HS-27A (cell line): Measurements from ENCODE around the gene NKAPD1.
"Not testable (repeated sequence)": the region's sequence is repeated elsewhere in the genome, so short reads cannot be mapped to it uniquely, and the experiment has no call there.

Experiments
- DNase-seq: peaks from one replicate; pipeline ENCODE4 v3.0.0-alpha.2; 2012; ENCODE audit warnings: low read depth, missing footprints

Gene NKAPD1, protein sequence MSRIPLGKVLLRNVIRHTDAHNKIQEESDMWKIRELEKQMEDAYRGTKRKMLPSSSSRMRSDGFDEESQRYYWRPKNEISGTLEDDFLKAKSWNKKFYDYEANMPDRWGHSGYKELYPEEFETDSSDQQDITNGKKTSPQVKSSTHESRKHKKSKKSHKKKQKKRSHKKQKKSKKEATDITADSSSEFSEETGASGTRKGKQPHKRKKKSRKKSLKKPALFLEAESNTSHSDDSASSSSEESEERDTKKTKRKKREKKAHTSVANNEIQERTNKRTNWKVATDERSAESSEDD

GRCh38 chr11:112073941-112074811 lies at the start of gene NKAPD1, which contains the start of gene PIH1D2:
Gene NKAPD1, plus strand, starts transcription at chr11:112074299. Its CDS starts 1,276 bp downstream, at chr11:112075575.
Gene PIH1D2, minus strand, starts transcription at chr11:112074017. Its CDS starts 843 bp downstream, at chr11:112073174.
- DNase-seq: peak; percentile 69

DNA sequence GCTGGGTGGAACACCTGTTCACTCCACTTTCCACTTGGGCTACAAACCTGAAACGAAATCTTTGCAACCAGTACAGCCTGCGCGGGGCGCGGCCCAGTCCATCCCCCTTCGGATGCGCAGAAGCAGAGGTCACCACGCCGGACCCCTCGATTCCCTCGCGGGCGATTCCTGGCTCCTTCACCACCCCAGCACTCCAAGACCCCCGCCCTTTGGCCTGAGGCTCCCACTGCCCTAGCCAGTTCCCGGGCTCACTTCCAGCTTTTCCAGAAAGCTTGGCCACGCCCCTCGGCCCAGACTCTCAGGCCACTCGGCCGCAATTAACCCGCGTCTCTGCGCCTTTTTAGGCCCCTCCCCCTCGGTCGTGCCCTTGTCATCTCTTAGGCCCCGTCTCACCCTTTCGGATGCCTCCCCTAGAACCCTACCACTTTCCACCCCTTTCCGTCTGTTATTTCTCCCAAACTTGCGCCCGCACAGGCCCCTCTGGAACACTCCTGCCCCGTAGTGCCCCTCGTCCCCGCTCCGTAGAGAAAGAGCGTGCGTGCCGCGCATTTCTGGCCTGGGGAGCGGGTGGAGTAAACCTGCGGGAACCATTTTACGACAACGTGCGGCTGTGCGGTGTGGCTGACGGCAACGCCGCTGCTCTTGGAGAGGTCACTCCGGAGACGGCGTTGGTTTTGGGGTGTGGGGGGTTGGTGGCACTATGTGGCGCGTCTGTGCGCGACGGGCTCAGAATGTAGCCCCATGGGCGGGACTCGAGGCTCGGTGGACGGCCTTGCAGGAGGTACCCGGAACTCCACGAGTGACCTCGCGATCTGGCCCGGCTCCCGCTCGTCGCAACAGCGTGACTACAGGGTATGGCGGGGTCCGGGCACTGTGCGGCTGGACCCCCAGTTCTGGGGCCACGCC lies 49.1 kb upstream of the NKAPD1 start, which contains the start of gene DLAT:
Gene DLAT (plus strand): TSS at position 636 of the 906 bp plus-strand sequence. CDS start 65 bp downstream, at position 701.
- DNase-seq: peak; percentile 51

- no peak for DNase-seq
These were observed 48.4 kb upstream of the NKAPD1 start for GRCh38 chr11:112025707-112026106.

DNA sequence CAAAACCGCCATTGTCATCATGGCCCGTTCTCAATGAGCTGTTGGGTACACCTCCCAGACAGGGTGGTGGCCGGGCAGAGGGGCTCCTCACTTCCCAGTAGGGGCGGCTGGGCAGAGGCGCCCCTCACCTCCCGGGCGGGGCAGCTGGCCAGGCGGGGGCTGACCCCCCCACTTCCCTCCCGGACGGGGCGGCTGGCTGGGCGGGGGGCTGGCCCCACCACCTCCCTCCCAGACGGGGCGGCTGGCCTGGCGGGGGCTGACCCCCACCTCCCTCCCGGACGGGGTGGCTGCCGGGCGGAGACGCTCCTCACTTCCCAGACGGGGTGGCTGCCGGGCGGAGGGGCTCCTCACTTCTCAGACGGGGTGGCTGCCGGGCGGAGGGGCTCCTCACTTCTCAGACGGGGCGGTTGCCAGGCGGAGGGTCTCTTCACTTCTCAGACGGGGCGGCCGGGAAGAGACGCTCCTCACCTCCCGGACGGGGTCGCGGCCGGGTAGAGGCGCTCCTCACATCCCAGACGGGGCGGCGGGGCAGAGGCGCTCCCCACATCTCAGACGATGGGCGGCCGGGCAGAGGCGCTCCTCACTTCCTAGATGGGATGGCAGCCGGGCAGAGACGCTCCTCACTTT lies 47.2 kb upstream of the NKAPD1 start:
- DNase-seq: not testable (repeated sequence)

GRCh38 chr11:112029460-112029859 lies 44.6 kb upstream of the NKAPD1 start:
- no peak for DNase-seq

DNA sequence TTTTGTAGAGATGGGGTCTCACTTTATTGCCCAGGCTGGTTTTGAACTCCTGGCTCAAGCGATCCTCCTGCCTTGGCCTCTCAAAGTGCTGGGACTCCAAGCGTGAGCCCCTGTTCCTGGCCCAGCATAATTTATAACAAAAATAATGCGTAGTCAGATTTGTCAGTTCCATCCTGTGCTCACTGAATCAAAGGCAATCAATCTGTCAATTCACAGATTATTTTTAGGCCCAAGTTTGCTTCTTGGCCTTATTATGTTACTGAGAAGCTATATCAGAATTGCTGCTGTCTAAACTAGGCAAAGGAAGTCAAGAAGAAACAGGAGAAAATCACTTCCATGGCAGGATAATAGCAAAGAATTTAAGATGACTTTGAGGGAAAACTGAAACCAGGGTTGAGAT lies 40.2 kb upstream of the NKAPD1 start:
- no peak for DNase-seq

- no peak for DNase-seq
These were observed 36.6 kb upstream of the NKAPD1 start for GRCh38 chr11:112037527-112037926.

DNA sequence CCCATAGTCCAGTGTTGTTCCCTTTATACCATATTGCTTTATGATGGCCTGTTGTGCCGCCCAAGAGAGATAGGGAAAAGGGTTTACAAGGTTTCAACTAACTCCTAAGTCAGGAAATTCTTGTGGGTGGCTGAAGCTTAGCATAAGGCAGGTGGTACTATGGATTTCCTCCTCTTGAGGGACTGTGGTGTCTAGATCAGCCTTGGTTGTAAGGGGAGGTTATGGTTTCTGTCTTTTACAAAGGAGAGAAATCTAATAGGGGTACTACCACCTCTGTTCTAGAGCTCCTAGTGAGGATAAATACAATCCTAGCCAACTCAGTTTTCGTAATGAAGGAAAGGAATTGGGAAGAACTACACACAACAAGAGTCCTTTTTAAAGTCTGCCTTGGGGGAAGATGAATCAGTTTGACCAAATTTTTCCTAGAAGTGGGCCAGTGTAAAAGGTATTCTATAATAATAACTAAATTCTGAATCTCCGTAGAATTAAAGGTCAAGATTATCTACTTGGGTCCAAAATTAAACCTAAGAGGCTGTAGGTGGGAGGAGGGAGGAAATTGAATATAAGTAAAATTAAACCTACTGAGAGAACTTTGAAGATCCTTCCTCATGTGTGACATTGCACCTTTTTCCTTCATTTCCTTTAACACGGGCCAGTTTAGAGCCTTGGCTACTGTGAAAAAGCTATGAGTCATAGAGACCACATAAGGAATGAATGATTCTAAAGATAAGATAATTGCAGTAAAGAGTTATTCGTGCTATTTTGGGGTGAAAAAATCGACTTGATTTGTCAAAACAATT lies 31.7 kb upstream of the NKAPD1 start:
- no peak for DNase-seq

- DNase-seq: no peak
These were observed 31.2 kb upstream of the NKAPD1 start for GRCh38 chr11:112042961-112043304.

DNA sequence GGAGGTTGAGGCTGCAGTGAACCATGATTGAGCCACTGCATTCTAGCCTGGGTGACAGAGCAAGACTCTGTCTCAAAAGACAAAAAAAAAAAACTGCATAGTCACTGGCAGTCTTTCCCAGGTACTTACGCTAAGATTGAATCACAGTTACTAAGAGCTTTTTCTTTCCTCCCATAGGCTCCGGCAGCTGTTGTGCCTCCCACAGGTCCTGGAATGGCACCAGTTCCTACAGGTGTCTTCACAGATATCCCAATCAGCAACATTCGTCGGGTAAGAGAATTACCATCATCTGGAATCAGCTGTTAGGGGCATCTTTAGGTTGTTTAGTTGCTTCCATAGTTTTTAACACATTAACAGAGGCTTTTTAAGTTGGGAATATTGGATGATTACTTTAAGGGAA lies 29.1 kb upstream of the NKAPD1 start:
- no peak for DNase-seq

DNA sequence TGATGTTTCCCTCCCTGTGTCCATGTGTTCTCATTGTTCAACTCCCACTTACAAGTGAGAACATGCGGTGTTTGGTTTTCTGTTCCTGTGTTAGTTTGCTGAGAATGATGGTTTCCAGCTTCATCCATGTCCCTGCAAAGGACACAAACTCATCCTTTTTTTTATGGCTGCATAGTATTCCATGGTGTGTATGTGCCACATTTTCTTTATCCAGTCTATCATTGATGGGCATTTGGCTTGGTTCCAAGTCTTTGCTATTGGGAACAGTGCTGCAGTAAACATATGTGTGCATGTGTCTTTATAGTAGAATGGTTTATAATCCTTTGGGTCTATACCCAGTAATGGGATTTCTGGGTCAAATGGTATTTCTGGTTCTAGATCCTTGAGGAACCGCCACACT lies 27.5 kb upstream of the NKAPD1 start:
- not testable (repeated sequence) for DNase-seq

GRCh38 chr11:112048256-112048655 lies 25.8 kb upstream of the NKAPD1 start:
- not testable (repeated sequence) for DNase-seq

DNA sequence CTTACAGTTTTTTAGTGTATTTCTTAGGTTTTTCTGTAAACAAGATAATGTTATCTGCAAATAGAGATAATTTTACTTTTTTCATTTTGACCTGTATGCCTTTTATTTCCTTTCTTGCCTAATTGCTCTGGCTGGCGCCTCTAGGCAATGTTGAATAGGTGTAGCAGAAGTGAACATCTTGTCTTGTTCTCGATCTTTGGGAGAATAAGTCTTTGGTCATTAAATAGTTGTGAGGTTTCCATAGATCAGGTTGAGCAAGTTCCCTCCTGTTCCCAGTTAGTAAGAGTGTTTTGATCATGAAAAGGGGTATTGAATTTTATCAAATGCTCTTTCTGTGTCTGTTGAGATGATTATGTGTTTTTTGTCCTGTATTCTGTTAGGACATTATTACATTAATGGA lies 24.3 kb upstream of the NKAPD1 start:
- no peak for DNase-seq

DNA sequence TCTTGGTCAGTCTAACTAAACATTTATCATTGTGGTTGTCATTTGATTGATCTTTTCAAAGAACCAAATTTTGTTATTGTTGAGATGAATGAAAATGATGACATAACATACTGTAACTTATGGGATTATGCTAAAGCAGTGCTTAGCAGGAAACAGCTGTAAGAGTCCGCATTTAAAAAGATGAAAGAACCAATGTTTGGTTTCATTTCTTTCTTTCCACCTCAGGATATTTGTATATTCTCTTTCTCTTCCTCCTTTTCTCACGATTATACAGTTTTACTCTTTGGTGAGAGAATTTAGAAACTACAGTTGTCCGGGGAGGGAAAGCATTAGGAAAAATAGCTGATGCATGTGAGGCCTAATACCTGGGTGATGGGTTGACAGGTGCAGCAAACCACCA lies 23.4 kb upstream of the NKAPD1 start:
- no peak for DNase-seq

DNA sequence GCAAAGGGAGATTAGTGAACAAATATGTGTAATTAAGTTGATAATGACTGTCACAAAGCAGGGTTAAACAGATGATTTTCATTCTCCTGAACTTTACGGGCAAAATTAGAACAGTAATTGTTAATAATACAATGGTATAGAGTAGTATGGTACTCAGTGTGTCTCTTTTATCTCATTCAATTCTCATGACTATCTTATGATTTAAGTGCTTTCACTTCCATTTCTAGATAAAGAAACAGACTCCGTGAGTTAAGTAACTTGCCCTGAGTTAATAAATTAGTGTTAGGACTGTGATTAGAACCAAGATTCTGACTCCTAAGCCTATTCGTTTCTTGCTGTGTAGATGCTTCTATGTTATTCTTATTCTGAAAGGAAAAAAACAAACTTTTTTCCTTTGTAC lies 22.3 kb upstream of the NKAPD1 start:
- no peak for DNase-seq

DNA sequence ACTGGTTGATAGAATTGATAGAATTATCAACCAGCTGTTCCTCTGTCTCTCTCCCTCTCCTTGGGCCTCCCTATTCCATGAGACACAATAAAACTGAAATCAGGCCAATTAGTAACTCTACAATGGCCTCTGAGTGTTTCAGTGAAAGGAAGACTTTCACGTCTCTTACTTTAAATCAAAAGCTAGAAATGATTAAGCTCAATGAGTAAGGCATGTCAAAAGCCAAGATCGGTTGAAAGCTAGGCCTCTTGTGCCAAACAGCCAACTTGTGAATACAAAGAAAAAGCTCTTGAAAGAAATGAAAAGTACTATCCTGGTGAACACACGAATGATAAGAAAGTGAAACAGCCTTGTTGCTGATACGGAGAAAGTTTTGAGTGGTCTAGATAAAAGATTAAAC lies 16.9 kb upstream of the NKAPD1 start:
- no peak for DNase-seq

DNA sequence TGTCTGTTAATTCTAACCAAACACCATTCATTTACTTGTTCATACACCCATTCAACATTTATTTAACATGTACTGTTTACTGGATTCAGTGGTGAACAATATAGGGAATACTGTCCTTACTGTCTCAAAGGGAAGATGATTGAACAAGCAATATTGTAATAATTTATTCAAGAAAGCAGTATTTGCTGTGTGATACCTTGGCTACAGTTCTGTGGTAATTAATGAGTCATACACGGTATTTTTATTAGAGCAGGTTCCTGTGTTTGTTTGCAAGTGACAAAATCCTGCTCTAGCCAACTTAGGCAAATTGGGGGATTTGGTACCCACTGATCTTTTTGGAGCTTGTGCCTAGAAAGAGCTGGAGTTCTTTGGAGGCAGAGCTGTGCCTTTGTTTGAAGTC lies 16.0 kb upstream of the NKAPD1 start:
- no peak for DNase-seq

DNA sequence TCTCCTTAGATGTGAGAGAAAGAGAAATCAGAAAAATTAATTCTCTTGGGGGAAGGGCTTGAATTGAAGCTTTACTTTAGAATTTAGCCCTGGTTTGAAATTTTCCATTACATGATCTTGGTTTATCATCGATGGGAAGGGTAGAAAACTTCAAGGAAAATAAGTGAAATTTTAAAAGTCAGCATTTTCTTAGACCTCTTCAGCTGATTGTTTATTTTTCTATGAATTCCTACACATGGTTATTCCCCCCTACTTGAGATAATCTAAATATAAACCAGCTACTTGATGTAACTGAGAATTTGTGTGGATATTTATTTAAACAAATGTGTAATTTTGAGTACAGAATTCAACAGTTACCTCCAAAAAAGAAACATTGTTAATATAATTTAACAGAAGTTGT lies 11.2 kb upstream of the NKAPD1 start:
- DNase-seq: no peak

- DNase-seq: no peak
These were observed 8.6 kb downstream of the NKAPD1 start for GRCh38 chr11:112082729-112083128.

DNA sequence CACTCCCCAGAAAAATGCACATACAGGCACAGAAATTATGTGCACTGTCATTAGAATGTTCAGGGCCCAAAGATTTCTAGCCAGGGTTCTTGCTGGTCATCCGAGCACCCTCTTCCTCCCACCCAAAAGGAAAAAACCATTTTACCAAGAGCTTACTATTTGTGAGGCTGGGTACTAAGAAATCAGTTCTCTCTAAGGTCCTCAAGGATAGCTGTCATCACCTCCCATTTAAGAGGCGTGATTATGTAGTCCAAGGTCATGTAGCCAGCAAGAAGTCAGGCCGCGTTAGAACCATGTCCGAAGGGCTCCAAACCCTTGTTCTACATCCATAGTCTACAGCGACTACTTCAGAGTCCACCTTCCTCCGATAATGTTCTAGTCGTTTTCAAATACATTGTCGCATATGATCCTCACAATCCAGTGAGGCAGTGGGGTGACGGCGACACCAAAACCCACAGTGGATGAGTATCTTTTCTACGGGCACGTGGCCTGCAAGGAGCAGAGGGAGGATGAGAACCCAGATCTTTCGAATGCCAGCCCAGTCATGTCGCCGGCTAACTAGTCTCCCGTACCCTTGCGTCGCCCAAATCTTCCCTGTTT lies 11.8 kb downstream of the NKAPD1 start:
- DNase-seq: no peak
